PFSK-1 (cell line): Measurements from ENCODE around the gene NFIC.

ENCODE experiments used
- FOXP2 ChIP-seq: optimal IDR thresholded peaks from 2 replicates; pipeline ENCODE3; 2011; ENCODE audit warnings: borderline replicate concordance, control low read depth, inconsistent platforms; ENCODE audit not compliant: insufficient read depth; ENCODE audit errors: extremely low read length, extremely low read depth
- POLR2AphosphoS5 ChIP-seq: IDR thresholded peaks from 2 replicates; pipeline ENCODE4 v1.6.1; 2012; ENCODE audit warnings: low read depth, mild to moderate bottlenecking, control low read depth, low read length, moderate library complexity
- SIN3A ChIP-seq: IDR thresholded peaks from 2 replicates; pipeline ENCODE4 v1.6.1; 2012; ENCODE audit warnings: mild to moderate bottlenecking, low read length, moderate library complexity, borderline replicate concordance; ENCODE audit not compliant: insufficient read depth
- TAF1 ChIP-seq: IDR thresholded peaks from 2 replicates; pipeline ENCODE4 v1.6.1; 2012; ENCODE audit warnings: low read length, control low read depth, borderline replicate concordance; ENCODE audit not compliant: insufficient read depth
- TF ChIP-seq, protein P1 (sequence below), 2 experiments: IDR thresholded peaks; 2 replicates each; pipeline versions ENCODE4 v1.6.1 to v1.8.0; 2011 to 2012; ENCODE audit warnings: low read depth in 2 of 2, low read length in 2 of 2, control low read depth in 1 of 2, inconsistent platforms in 1 of 2, mild to moderate bottlenecking in 1 of 2, moderate library complexity in 1 of 2; ENCODE audit not compliant: insufficient read depth in 1 of 2

Gene NFIC

DNA sequence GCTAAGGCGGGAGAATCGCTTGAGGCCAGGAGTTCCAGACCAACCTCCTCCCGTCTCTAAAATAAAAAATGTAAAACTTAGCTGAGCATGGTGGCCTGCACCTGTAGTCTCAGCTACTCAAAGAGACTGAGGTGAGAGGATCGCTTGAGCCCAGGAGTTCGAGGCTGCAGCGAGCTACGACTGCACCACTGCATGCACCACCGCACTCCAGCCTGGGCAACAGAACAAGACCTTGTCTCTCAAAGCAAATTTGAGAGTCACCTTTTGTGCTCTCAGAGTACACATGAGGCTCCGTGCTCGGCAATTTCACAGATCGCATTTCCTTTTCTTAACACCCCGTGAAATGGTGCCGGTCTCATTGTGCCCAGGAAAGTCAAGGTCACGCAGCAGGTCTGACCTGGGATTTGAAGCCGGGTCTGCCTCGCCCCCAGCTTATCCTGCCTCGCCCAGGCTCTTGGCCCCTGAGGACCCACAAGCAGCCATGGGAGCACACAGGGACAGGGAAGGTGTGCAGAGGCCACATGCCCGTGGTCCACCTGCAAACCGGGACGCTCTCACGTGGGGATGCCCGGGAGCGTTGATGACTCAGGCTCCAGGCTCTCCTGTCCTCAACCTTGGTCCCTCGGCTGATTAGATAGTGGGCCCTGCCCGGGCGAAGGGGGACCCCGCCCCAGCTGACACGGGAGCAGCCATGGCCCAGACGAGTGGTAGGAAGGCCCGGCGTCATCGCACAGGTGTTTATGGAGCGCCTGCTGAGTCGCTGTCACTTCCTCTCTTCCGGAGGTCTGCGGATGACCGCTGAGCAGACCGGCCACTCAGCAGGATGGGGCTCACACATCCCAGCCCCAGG lies 115.1 kb downstream of the NFIC start:
- no peak for TF ChIP-seq TAF1

DNA sequence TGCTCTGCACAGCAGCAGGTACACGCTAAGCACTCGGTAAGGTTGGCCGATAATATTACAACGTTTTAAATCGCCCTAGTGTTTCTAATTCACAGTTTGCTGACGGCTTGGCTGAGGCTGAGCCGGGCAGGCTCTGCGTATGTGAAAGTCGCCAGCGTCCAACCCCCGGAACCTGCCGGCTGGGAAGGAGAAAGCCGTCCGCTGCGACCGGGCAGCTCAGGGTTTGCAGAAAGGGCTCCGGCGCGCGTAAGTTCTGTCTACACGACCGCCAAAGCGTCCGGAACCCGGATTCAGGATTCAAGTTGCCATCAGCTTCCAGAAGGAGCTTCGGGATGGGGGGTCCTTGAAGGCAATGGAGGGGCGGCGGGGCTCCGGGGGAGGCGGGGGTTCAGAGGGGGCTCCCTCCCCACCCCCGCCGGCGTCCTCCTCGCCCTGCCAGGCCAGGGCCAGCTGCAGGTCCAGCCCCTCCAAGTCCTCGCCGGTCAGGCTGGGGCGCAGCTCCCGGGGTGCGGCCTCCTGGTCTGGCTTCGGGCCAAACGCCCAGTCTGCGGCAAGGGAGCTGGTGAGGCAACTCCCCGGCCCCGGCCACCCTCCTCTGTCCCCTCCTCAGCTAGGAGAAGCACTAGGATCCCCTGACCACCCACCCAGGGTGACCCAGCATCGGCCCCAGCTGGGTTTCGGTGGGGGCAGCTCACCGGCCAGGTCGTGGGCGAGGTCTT lies 116.3 kb downstream of the NFIC start:
- TF ChIP-seq, protein P1, sequence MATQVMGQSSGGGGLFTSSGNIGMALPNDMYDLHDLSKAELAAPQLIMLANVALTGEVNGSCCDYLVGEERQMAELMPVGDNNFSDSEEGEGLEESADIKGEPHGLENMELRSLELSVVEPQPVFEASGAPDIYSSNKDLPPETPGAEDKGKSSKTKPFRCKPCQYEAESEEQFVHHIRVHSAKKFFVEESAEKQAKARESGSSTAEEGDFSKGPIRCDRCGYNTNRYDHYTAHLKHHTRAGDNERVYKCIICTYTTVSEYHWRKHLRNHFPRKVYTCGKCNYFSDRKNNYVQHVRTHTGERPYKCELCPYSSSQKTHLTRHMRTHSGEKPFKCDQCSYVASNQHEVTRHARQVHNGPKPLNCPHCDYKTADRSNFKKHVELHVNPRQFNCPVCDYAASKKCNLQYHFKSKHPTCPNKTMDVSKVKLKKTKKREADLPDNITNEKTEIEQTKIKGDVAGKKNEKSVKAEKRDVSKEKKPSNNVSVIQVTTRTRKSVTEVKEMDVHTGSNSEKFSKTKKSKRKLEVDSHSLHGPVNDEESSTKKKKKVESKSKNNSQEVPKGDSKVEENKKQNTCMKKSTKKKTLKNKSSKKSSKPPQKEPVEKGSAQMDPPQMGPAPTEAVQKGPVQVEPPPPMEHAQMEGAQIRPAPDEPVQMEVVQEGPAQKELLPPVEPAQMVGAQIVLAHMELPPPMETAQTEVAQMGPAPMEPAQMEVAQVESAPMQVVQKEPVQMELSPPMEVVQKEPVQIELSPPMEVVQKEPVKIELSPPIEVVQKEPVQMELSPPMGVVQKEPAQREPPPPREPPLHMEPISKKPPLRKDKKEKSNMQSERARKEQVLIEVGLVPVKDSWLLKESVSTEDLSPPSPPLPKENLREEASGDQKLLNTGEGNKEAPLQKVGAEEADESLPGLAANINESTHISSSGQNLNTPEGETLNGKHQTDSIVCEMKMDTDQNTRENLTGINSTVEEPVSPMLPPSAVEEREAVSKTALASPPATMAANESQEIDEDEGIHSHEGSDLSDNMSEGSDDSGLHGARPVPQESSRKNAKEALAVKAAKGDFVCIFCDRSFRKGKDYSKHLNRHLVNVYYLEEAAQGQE (IDR thresholded peaks at IDR 0.05; ENCODE audit: insufficient read depth in 1 of 2, low read depth in 2 of 2, low read length in 2 of 2) = no peak
- no peak for TF ChIP-seq SIN3A
- no peak for TF ChIP-seq TAF1
- TF ChIP-seq FOXP2 = no peak

DNA sequence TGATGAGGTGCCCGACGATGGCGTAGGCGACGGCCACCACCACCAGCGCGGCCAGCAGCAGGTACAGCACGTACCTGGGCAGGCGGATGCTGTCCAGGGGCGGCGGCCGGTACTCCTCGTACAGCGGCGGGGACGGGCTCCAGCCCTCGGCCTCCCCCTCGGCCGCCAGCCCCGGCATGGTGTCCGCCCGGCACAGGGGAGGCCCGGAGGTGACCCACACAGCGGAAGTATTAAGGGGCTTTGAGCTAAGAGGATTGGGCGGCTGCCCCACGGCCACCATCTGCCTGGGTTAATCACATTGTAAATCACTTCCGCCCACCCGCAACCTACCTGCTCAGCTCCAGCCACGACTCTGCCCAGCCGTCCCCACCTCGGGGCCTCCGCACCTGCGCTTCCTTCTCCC lies 116.8 kb downstream of the NFIC start, which contains the start of gene SMIM44:
SMIM44 (minus strand) TSS at position 216 of the 403 bp plus-strand sequence; CDS start at position 178, 38 bp downstream.
- TF ChIP-seq TAF1 (no peak), POLR2AphosphoS5 (no peak), SIN3A (no peak), FOXP2 (no peak)
- TF ChIP-seq, protein P1 (IDR thresholded peaks at IDR 0.05; ENCODE audit: insufficient read depth in 1 of 2, low read depth in 2 of 2, low read length in 2 of 2) = no peak

DNA sequence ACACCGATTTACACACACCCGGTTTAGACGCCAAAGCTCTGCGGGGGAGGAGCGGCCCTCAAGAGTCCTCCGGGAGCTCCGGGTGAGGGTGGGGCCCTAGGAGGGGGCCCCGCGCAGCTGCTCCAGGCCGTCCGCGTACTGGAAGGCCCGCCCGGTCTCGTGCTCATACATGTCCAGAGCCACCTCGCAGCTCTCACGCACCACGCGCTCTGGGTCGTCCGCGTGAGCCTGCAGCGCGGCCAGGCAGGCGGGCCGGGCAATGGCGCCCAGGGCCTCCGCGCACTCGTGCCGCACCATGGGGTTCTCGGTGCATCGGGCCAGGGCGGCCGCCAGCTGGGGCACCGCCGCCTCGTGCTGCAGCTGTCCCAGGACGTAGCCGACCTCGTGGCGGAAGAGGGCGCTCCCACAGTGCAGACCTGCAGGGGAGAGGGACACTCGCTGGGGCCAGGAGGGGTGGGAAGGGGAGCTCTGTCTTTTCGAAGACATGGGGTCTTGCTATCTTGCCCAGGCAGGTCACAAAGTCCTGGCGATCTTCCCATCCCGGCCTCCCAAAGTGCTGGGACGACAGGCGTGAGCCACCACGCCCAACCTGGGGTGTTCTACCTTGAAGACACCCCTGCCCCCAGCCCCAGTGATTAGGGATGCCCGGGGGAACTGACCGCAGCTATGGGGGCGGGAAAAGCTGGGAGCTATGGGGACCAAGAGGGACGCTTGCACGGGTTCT lies 125.2 kb downstream of the NFIC start:
- no peak for TF ChIP-seq SIN3A
- TF ChIP-seq, protein P1 (IDR thresholded peaks at IDR 0.05; ENCODE audit: insufficient read depth in 1 of 2, low read depth in 2 of 2, low read length in 2 of 2) = no peak
- no peak for TF ChIP-seq TAF1
- TF ChIP-seq FOXP2 = no peak
- no peak for TF ChIP-seq POLR2AphosphoS5

DNA sequence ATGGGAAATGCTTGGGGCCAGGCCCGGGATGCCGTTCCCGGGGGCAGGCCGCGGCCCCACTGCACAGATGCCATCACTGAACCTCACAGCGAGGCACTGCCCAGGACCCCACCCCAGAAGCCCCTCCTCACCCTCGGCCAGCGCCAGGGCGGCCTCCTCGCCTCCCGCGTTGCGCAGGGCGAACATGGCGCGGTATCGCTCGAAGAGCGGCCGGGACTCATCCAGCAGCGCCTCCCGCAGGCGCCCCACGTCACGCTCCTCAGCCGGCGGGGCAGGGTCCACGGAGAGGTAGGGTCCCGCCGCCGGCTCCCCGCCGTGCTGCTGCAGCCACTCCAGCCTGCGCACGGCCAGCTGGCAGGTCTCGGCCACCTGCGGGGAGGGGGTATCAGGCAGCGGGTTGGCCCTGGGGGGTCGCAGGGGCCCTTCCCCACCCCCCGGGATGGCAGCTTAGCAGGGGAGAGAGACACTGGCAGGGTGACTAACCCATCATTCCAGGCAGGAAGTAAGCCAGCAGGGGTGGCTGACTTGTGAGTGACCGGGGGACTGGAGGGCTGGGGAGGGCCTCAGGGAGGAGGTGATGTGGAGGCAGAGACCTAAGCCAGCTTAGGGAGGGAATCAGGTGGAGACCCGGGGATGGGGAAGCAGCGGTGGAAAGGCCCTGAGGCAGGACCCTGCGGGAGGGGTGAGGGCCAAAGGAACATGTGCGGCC lies 125.9 kb downstream of the NFIC start:
- TF ChIP-seq SIN3A = no peak
